ENCODE measurements around the gene RFX6.

DNA sequence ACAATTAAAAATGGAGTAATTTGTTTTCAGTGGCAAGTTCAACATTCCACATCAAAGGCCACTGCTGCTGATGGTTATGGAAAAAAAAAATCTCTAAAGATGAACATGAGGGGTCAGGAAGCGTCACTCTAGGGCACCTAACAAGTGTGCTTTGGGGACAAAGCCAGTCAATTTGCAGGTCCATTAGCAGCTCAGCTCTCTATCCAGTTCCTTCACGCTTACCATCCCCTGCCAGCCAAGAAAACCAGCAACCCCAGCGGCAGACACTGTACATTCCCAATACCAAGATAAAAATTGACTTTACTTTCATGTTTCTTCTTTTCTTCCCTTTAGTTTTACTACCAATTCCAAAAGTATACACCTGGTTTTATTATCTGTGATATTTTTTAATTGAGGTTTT, 10.1 kb downstream of the RFX6 start:
- TF ChIP-seq, protein P1, sequence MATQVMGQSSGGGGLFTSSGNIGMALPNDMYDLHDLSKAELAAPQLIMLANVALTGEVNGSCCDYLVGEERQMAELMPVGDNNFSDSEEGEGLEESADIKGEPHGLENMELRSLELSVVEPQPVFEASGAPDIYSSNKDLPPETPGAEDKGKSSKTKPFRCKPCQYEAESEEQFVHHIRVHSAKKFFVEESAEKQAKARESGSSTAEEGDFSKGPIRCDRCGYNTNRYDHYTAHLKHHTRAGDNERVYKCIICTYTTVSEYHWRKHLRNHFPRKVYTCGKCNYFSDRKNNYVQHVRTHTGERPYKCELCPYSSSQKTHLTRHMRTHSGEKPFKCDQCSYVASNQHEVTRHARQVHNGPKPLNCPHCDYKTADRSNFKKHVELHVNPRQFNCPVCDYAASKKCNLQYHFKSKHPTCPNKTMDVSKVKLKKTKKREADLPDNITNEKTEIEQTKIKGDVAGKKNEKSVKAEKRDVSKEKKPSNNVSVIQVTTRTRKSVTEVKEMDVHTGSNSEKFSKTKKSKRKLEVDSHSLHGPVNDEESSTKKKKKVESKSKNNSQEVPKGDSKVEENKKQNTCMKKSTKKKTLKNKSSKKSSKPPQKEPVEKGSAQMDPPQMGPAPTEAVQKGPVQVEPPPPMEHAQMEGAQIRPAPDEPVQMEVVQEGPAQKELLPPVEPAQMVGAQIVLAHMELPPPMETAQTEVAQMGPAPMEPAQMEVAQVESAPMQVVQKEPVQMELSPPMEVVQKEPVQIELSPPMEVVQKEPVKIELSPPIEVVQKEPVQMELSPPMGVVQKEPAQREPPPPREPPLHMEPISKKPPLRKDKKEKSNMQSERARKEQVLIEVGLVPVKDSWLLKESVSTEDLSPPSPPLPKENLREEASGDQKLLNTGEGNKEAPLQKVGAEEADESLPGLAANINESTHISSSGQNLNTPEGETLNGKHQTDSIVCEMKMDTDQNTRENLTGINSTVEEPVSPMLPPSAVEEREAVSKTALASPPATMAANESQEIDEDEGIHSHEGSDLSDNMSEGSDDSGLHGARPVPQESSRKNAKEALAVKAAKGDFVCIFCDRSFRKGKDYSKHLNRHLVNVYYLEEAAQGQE (IDR thresholded peaks at IDR 0.05; ENCODE audit: insufficient read depth in 1 of 2, low read depth in 2 of 2, low read length in 2 of 2): no peak
- TF ChIP-seq SIN3A (IDR thresholded peaks at IDR 0.05; ENCODE audit: borderline replicate concordance, insufficient read depth, low read length): no peak
- TF ChIP-seq POLR2AphosphoS5 (IDR thresholded peaks at IDR 0.05; ENCODE audit: low read depth, low read length): no peak
- TF ChIP-seq TAF1 (IDR thresholded peaks at IDR 0.05; ENCODE audit: borderline replicate concordance, insufficient read depth, low read length): no peak
- no peak for TF ChIP-seq FOXP2 (optimal IDR thresholded peaks at IDR 0.05; ENCODE audit: borderline replicate concordance, extremely low read depth, extremely low read length, insufficient read depth)
